Measurements from ENCODE around the gene IDE.
"Not testable (repeated sequence)": the region's sequence is repeated elsewhere in the genome, so short reads cannot be mapped to it uniquely, and the experiment has no call there.

The IDE gene
- 70.6 to 163 (median 83.9) reads per million in 3 experiments for total RNA-seq

DNA sequence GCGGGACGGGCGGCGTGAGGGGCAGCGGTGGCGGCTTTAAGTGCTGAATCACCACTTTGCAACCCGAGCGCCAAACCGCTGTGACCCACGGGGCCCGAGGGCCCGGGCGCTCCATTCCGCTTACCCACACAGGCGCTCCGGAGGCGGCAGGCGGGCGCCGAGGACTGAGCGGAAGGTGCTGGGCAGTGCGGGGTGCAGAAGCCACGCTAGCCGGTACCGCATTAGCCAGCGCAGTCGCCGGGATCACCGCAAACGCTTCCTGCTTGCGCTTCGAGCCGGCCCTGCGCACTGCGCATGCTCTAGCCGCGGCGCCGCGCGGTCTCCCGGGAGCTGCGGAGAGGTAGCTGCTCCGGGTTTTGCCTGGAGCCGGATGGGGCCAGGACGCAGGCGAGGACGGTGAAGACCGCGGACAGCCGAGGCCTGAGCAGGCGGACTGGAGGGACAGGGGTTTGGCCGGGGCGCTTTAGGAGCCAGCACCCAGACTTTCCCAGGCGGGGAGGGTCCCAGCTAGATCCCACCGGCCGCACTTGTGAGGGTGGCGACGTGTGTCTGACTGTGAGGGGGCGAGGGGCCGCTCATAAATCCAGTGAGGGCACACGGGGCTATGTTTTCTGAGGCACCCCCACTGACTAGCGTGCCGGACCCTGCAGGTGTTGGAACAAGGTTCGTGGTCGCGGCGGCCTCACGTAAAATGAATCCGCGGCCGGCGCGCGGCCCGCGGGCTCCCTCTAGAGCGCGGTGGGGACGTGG is at the start of gene IDE:
Gene IDE (minus strand): TSS at position 296 of the 750 bp plus-strand sequence. CDS start 74 bp downstream, at position 222.
- peak; percentile 79 for DNase-seq

DNA sequence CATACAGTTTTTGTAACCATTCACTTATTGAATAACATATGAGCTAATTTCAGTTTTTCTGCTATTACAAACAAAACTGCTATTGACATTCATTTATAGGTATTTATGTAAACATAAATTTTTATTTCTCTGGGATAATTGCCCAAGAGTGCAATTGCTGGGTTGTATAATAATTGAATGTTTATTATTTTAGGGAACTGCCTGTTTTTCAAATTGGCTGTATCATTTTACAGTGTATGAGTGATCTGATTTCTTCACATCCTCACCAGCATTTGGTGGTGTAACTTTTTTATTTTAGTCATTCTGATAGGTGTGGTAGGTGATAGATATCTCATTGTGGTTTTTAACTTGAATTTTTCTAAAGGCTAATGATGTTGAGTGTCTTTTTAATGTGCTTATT is 45.5 kb upstream of the IDE start:
- DNase-seq = no peak

DNA sequence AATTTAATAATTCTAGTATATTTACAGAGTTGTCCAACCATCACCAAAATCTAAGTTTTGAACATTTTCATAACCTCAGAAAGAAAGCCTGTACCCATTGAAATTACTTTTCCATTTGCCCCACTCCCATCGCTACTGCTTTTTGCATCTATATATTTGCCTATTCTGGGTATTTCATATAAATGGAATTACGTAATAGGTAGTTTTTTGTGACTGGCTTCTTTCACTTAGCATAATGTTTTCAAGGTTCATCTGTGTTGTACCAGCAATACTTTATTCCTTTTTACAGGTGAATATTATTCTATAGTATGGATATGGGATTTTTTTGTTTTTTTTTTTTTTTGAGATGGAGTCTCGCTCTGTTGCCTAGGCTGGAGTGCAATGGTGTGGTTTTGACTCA is 41.6 kb upstream of the IDE start:
- DNase-seq = no peak

DNA sequence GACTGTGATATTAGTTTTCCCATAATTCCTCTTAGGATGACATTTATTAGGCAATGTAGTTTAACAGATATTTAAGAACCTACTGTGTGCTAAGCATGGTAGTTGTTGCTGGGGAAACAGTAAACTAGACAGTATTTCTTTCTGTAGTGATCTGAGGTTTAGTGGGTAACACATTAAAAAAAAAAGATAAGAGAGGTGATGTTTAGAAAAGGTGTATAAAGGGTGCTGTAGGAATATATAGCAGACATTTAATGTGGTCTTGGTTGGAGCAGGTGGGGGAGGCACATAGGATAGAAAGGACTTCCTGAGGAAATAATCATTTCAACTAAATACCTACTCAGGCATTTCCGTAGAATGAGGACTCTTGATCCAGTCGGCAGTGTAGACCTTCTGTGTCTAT is 30.9 kb upstream of the IDE start:
- DNase-seq = no peak

DNA sequence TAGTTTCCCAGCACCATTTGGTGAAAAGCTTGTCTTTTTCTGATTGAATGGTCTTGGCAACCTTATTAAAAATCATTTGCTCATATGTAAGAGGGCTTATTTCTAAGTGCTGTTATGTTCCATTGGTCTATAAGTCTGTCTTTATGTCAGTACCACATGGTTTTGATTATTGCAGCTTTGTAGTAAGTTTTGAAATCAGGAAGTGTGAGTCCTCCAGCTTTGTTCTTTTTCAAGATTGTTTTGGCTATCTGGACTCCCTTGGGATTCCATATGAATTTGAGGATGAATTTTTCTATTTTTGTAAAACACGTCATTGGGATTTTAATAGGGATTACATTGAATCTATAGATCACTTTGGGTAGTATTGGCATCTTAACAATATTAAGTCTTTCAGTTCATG is 24.4 kb upstream of the IDE start:
- no peak for DNase-seq

DNA sequence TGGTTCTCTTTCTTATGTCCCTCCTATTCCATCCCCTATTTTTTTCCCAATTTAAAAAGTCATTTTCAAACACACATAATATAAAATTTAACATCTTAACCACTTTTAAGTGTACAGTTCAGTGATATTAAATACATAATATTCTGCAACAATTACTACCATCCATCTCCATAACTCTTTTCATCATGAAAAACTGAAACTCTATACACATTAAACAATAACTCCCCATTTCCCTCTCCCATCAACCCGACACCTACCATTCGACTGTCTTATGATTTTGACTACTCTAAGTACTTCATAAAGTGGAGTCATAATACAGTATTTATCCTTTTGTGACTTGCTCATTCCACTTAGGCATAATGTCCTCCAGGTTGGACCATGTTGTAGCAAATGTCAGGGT is 21.6 kb upstream of the IDE start:
- DNase-seq = no peak

DNA sequence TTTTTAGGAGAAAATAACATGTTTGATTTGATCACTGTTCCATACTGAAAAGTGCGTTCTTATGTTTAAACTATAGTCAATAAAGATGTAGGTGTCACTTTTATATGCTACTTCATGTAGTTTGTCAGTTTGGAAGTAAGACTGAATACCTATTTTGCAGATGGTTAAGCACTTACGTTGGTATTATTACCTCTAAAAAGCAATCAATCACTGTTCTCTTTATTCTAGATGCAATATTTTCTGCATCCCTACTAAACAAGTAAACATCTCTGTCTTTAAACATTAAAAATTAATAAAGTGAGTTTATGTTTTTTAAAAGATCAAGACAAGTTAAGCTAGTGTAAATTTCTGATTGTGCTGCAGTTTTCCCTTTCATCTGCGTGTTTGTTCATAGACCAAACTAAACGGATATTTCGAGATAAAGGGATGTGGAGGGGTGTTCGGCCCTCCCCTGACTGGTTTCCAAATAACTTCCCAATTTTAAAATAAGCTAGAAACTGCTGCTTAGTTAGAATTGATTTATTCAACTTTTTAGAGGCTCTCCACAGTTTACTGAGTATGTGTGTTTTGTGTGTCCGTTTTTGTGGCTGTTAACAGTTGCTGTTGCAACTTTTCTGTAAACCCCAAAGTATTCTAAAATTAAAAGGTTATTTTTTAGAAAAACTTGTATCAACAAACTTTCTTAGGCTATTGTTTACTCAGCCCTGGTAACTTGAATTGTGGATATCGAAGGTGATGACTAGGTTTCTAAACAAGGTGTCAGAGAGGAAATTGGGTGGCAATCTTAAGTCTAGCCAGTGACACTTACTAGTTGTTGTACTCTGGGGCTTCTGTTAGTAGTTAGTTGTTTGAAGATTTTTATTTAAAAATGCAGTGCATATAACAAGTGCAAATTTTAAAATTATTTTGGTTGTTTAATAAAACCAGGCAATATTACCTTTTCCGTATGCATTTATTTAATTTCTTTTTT is 20.0 kb upstream of the IDE start:
- DNase-seq = peak; percentile 15

DNA sequence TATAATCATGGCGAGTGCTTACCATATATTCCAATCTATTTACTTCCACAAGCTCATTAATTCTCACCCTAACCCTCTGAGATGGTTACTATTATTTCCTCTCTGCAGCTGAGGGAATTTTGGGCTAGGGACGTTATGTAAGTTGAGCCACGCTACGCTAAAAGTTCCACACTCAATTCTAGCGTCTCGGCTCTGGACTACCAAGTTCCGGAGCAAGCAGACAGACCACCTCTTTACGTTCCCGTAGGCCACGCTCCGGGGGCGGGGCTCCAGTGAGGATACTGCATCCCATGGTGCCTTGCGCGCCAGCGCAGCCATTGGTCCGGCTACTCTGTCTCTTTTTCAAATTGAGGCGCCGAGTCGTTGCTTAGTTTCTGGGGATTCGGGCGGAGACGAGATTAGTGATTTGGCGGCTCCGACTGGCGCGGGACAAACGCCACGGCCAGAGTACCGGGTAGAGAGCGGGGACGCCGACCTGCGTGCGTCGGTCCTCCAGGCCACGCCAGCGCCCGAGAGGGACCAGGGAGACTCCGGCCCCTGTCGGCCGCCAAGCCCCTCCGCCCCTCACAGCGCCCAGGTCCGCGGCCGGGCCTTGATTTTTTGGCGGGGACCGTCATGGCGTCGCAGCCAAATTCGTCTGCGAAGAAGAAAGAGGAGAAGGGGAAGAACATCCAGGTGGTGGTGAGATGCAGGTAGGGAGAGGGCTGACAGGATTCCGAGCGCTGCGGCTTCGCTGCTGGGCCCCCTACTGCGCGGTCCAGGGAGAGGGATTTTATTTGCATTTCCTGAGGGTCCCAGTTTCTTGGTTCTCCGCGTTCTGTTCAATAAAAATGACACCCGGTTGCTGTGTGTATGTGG is 19.1 kb upstream of the IDE start, which contains the start of gene KIF11:
Gene KIF11 (plus strand): TSS at position 370 of the 858 bp plus-strand sequence. CDS start 246 bp downstream, at position 616.
- DNase-seq = peak; percentile 93

DNA sequence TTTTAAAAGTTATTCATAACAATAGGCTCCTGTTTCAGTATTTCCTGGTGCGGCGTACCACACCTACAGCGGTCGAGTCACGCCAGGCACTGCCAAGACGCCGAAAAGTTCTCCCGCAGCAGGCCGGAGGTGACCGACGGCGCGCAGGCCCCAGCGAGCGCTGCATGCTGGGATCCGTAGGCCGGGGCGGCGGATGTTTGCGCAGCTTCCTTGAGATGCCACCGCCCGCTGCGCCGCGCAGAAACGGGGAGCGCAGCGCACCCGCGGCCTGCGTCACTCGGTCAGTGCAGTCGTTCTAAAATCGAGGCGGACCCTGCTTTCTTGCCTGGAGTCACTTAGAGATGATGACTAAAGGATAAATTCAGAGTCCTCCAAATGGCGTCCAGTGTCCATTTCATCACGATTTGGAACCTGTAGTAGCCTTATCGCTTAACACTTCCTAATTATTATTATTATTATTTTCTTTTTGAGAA is 17.7 kb upstream of the IDE start:
- peak; percentile 91 for DNase-seq

DNA sequence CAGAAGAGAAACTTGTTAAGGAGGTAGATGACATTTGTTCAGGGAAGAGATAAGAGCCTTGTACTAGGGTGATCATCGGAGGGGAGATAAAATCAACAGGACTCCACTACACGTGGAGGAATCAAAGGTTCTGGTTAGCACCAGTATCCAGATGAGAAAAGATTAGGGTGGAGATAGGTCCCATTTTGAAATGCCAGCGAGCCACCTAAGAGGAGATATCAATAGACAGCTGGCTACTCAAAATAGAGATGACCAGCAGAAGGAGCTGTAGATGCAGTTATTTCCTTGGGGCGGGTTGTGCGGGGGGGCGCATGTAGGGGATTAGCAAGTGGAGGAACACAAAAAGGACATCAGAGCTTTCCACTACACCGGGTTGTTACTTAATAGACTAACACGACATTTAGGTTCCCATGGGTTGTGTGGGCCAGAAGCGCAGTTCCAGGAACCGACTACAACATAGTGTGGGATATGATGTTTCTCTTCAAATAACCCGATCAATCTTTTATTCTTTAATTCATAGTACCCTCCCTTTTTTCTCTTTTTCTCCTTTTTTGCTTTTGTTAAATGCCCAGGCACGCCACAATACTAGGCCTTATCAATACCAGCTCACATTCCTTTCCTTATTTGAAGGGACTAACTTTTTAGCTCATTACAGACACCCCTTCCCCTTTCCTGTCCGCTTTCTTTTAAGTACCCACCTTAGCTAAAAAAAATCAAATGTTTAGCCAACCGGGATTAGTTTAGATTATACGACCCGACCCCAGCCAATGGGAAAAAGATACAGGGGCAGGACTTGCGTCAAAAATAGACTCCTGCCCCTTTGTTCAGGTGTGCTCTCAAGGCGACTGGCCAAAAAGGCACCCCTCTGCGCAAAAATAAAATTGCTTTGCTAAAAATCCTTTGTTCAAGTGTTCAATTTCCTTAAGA is 17.0 kb upstream of the IDE start:
- no peak for DNase-seq

DNA sequence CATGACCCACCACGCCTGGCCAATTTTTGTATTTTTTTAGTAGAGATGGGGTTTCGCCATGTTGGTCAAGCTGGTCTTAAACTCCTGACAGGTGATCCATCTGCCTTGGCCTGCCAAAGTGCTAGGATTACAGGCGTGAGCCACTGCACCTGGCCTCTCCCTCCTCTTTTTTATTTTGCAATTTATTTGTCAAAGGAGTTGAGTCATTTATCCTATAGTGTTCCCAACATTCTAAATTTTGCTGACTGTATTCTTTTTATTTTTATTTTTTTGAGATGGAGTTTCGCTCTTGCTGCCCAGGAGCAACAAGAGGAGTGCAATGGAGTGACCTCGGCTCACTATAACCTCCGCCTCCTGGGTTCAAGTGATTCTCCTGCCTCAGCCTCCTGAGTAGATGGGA is 8.5 kb upstream of the IDE start:
- not testable (repeated sequence) for DNase-seq

DNA sequence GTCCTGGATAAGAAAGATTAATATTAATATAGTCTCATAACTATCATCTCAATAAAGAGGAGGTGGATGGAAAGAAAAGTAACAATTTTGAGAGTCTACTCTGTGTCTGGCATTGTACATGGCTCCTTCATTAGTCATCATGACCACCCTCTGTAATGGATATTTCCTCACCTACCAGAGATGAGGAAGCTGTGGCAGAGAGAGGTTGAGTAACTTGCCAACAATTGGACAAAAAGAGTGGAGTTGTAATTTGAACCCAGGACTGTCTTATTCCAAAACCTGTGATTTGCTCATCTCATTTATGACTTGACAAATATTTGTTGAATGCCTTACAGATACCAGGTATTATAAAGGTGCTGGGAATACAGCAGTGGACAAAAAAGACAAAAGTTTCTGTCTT is 2.1 kb upstream of the IDE start:
- no peak for DNase-seq

DNA sequence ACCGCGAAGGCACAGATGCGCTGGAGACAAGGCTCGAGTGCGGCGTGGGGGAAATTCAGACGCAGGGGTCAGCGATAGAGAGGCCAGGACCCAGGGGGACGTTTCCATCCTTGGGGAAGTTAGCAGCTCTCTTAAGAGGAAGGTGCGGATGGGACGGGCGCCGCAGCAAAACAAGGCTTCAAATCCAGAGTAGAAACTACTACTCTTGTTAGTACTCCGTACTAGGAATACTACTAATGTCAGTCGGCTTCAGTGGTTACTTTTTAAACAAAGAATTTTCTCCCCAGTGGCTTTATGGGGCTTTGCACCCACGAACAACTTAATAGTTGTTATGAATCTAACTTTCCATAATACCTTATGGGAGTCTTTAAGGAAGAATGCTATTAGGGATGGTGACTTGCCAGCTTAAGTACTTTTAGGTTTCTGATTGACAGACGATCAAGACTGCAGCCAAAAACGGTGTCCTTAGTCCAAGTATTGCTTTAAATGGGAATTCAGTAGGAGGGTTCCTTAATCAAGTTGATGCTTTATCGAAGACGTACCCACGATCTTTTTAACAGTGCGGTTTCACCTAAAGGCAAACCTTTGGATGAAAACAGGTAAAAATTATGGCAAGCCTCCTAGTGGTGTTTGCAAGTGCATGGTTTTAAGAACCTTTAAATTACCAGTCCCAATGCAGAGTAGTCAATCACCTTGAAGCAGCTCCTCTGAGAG is 812 bp upstream of the IDE start:
- DNase-seq = peak; percentile 23

DNA sequence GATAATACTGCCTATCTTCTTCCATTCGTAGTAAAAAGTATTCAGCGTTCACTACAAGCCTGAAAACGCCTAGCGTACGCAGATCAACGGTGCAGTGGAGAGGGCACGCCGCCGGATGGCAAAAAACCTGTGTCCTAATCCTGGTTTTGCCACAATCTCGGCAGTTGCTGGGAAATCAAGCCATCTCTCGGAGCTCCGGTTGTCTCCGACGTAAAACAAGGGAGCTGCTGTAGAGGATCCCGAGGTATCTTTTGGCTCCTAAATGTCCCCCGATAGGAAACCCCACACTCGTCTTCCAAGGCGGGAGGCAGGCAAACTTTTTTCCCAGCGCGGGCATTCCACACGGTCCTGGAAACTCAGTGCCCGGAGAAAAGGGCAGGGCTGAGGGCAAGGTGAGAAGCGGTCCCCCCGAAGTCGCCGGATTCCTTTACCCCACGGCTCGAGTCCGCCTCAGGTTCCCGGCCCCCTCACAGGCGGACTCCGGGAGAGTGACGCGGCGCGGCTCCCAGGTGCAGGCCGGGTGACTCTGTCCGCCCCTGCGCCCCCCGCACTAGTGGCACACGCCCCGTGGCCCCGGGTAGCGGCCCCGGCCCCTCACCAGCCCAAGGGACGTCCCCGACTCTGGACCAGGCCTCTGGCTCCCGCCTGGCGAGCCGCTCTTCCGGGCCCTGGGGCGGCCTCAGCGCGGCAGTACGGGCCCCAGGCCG is 649 bp downstream of the IDE start:
- DNase-seq = peak; percentile 27

DNA sequence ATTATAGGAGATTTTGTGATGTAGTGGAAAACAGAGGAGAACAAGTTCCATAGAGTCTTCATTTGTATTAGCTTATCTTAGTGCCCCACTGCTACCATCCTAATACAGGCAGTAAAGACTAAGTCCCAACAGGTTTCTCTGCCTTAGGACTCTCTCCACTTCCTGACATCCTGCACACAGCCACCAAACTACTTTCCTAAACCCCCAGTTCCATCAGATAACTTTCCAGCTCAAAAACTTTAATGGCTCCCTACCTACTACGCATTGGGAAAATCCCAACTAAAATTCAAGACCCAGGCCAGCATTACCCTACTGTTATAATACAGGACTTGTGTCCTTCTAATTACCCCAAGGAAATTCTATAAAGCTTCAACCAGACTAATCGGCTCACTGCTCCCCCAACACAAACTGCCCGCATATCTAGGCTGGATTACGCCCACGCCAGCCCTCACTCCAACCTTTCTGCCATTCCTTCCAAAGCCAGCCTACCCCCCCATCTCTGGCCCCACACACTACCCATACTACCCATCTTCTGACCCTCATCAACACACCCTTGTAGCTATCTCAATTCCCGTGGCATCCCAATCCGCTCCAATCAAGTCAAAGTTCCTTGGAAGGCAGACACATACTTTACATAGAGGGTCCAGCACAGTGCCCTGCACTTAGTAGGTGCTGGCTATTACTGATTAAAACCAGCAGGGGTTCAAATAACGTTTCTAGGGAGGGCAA is 1.4 kb downstream of the IDE start:
- DNase-seq = no peak

DNA sequence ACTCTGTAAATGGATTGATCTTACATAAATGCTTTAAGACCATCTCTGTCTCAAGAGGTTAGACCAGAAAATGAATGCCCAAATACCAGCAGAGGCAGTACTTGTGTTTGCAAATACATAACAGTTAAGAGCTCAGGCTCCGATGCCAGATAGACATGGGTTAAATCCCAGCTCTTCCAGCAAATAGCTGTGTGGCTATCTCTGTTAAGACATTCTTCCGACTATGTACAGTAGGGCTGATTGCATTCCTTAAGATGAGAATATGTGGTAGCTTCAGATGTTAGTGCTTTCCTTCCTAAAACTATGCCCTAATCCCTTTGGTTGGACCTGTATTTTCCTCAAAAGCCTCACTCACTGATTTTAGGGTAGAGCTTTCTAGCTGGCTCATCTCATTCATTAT is 2.2 kb downstream of the IDE start:
- no peak for DNase-seq

DNA sequence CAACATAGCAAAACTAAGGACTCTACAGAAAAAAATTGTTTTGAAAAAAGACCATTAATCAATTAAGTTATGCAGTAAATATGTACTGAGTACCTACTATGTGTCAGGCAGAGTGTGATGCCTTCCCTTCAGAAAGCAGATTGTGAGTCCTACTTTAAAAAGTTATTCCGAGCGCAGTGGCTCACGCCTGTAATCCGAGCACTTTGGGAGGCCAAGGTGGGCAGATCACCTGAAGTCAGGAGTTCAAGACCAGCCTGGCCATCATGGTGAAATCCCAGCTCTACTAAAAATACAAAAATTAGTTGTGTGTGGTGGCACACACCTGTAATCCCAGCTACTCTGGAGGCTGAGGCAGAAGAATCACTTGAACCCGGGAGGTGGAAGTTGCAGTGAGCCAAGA is 4.2 kb downstream of the IDE start:
- not testable (repeated sequence) for DNase-seq

DNA sequence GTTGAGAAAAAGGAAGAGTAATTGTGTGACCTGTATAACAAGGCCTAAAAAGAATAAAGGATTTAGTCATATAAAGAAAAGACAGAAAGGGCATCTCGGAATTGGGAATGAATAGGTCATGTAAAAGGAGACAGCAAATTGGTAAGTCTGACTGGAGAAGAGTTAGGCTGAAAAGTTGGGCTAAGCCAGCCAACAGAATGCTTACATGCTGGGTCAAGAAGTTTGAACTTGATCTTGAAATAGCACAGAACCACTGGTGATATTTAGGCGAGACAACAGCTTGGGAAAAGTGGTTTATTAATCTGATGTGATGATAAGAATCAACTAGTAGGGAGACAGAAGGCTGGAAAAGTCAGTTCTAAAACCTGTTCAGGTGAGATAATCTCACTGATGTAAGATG is 4.8 kb downstream of the IDE start:
- no peak for DNase-seq

DNA sequence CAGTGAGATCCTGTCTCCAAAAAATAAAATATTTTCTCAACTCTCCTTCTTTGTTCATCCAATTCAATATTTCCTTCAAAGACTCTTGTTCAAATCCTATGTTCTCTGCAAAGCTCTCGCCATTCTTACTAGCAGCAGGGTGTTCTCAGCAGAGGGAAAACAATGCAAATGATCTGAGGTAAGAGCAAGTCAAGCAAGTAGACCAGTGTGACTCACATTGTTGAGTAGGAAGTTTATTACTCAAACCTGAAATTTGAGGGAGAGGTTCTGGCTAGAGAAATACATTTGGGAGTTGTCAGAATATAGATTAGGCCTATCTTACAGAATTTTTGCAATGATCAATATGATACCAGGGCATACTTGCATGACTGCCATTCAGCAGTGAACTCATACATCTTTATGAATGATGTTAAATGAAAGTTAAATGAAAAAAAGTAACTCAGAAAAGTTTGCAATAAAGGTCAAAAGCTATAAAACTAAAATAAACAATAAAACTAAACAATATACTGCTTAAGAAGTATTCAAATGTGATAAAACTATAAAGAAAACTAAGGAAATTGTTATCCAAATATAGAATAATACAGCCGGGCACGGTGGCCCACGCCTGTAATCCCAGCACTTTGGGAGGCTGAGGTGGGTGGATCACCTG is 5.8 kb downstream of the IDE start:
- no peak for DNase-seq

Measured in central memory CD4-positive, alpha-beta T cell (primary cell).